Measurements from ENCODE around the gene KLHL28.

DNA sequence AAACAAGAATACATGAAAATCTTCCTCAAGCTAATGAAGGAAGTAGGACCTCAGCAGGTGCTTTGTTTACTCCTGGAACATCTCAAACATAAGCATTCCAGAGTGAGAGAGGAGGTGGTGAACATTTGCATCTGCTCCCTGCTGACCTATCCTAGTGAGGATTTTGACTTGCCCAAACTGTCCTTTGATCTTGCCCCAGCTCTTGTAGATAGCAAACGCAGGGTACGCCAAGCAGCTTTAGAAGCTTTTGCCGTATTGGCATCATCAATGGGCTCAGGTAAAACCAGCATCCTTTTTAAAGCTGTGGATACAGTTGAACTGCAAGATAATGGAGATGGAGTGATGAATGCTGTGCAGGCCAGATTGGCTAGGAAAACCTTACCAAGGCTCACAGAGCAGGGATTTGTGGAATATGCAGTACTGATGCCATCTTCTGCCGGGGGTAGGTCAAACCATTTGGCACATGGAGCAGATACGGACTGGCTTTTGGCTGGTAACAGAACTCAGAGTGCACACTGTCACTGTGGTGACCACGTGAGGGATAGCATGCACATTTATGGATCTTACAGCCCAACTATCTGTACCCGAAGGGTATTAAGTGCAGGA is 2.1 kb upstream of the KLHL28 start:
- TF ChIP-seq EZH2 (IDR thresholded peaks at IDR 0.05) (no peak), POLR2AphosphoS5 (IDR thresholded peaks at IDR 0.05; ENCODE audit: borderline replicate concordance, low read depth, low read length) (no peak), FOXP2 (optimal IDR thresholded peaks at IDR 0.05; ENCODE audit: control extremely low read depth, extremely low read length, insufficient read depth) (no peak)

Measured in SK-N-MC (cell line).